CD4-positive, CD25-positive, alpha-beta regulatory T cell (primary cell): ENCODE results near the gene DIAPH2. TPM values are rescaled to one million over a fixed set of nuclear protein-coding genes. Genes with fewer than 3 reads are reported as not detected.
A peak's percentile ranks its signal among the peaks of the same experiment; 100 is the strongest.

Experiments
- ATAC-seq, 2 donors: fragments of 150-1000 bp; cut with Tn5 transposase; one replicate each; pipeline ENCODE4 v1.10.0; 2021; ENCODE audit warnings: low read depth in 2 of 2, moderate number of reproducible peaks in 2 of 2, moderate library complexity in 1 of 2
- DNase-seq, 3 donors: peaks; one replicate each; pipeline versions ENCODE4 v3.0.0 to v3.0.0-alpha.2; 2012 to 2022; ENCODE audit warnings: mixed read lengths in 1 of 3
- H3K27ac ChIP-seq: one replicate; pipeline ENCODE4 v1.7.0; 2013; ENCODE audit warnings: mild to moderate bottlenecking, low read length; ENCODE audit not compliant: insufficient read depth, poor library complexity, severe bottlenecking
- H3K27me3 ChIP-seq: one replicate; pipeline ENCODE4 v1.7.0; 2013; ENCODE audit warnings: low read length; ENCODE audit not compliant: control insufficient read depth, insufficient read depth
- H3K36me3 ChIP-seq: one replicate; pipeline ENCODE4 v1.7.0; 2013; ENCODE audit warnings: mild to moderate bottlenecking, low read length, moderate library complexity; ENCODE audit not compliant: control insufficient read depth, insufficient read depth
- H3K4me1 ChIP-seq: 2 replicates; pipeline ENCODE4 v1.7.0; 2013; ENCODE audit warnings: mild to moderate bottlenecking, low read length; ENCODE audit not compliant: insufficient read depth, control insufficient read depth, poor library complexity, severe bottlenecking
- H3K4me3 ChIP-seq: one replicate; pipeline ENCODE4 v1.7.0; 2013; ENCODE audit warnings: low read depth, mild to moderate bottlenecking, low read length, moderate library complexity
- H3K9me3 ChIP-seq, 2 experiments: 1 replicate in 1 of 2; 2 replicates in 1 of 2; pipeline ENCODE4 v1.7.0; 2013; ENCODE audit warnings: low read length in 2 of 2, mild to moderate bottlenecking in 1 of 2, moderate library complexity in 1 of 2; ENCODE audit not compliant: control insufficient read depth in 2 of 2
- H3K27ac Mint-ChIP-seq, 3 donors: one replicate each; pipeline ENCODE4 v1.8.0; 2020 to 2022; ENCODE audit warnings: mild to moderate bottlenecking in 3 of 3, mixed read lengths in 3 of 3, moderate library complexity in 2 of 3
- H3K27me3 Mint-ChIP-seq: one replicate; pipeline ENCODE4 v1.8.0; 2022; ENCODE audit warnings: mild to moderate bottlenecking, mixed read lengths
- H3K36me3 Mint-ChIP-seq: one replicate; pipeline ENCODE4 v1.8.0; 2020; ENCODE audit warnings: mixed read lengths
- H3K4me1 Mint-ChIP-seq, 4 donors: one replicate each; pipeline ENCODE4 v1.8.0; 2020 to 2022; ENCODE audit warnings: mixed read lengths in 4 of 4, mild to moderate bottlenecking in 1 of 4
- H3K4me3 Mint-ChIP-seq, 4 donors: one replicate each; pipeline ENCODE4 v1.8.0; 2020 to 2022; ENCODE audit warnings: mild to moderate bottlenecking in 4 of 4, mixed read lengths in 4 of 4, moderate library complexity in 3 of 4
- H3K9me3 Mint-ChIP-seq, 7 donors: one replicate each; pipeline ENCODE4 v1.8.0; 2020 to 2022; ENCODE audit warnings: mixed read lengths in 7 of 7, mild to moderate bottlenecking in 3 of 7, moderate library complexity in 2 of 7
- polyA plus RNA-seq, 4 donors: library from polyadenylated mRNA; unstranded; fragments of 300-500 nt; fragmentation: Illumina TruSeq; gene quantifications; one replicate each; pipeline ENCODE4 v1.2.3, GENCODE V29; 2021
- total RNA-seq: library from RNA; stranded (reverse); gene quantifications from one replicate; pipeline ENCODE4 v1.2.3, GENCODE V29; 2022

DIAPH2 gene
- total and polyA plus RNA-seq, 5 donors from 2014 or later: 6.3 to 17.0 (median 6.6) TPM

GRCh38 chrX:97311066-97311778 is 626.6 kb downstream of the DIAPH2 start:
- Histone ChIP-seq H3K27ac (no peak overlapping the region), H3K27me3 (no peaks in the 10 kb centered on the region), H3K9me3 (no peaks in the 10 kb centered on the region), H3K36me3 (no peaks in the 10 kb centered on the region), H3K4me3 (no peak overlapping the region), H3K4me1 (no peaks in the 10 kb centered on the region)
- Mint-ChIP-seq H3K4me1 (no peaks in the 10 kb centered on the region), H3K4me3 (no peak overlapping the region), H3K27me3 (no peaks in the 10 kb centered on the region), H3K36me3 (no peaks in the 10 kb centered on the region), H3K9me3 (no peaks in the 10 kb centered on the region), H3K27ac (no peak overlapping the region)
- no peak for ATAC-seq
- no peak for DNase-seq

DNA sequence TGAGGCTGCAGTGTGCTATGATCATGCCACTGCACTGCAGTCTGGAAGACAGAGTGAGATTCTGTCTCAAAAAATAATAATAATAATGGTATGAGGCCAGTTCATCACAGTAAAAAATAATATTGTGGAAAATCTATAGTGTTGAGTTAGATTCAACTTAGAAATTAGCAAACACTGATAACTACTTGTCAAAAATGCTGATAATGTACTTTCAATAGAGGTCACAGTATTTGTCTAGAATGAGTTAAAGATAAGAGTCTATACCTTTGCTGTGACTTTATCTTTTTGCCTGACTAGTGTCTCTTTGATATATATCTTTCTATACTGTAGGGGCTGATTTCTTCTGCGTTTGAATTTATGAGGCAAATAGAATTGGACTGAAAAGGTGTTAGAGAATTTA is 629.7 kb downstream of the DIAPH2 start:
- H3K4me1 Mint-ChIP-seq: no peaks in the 10 kb centered on the region
- H3K36me3 ChIP-seq: no peaks in the 10 kb centered on the region
- H3K9me3 ChIP-seq: no peaks in the 10 kb centered on the region
- no peak overlapping the region for H3K27ac Mint-ChIP-seq
- H3K4me1 ChIP-seq: no peaks in the 10 kb centered on the region
- H3K4me3 Mint-ChIP-seq: no peak overlapping the region
- H3K4me3 ChIP-seq: no peak overlapping the region
- no peaks in the 10 kb centered on the region for H3K27me3 Mint-ChIP-seq
- H3K9me3 Mint-ChIP-seq: no peaks in the 10 kb centered on the region
- H3K27me3 ChIP-seq: no peaks in the 10 kb centered on the region
- ATAC-seq: no peak
- no peak overlapping the region for H3K27ac ChIP-seq
- H3K36me3 Mint-ChIP-seq: no peaks in the 10 kb centered on the region
- no peak for DNase-seq

DNA sequence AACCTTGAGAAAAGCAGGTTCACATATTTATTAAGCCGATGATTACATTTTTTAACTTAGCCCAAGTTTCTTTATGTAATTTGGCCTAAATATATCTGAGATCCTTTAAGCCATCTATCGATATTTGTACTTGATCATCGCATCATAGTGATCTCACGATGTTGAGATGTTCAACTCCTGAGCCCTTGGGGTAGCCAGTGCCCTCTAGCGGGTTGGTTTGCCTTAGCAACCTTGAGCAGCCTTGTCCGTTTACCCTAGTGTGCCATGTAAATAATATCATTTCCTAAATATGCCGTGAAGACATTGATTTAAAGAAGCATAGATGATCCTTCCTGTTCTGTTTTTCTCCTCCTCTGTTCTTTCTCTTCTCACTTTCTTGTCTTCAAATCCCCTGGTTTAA is 631.3 kb downstream of the DIAPH2 start:
- no peaks in the 10 kb centered on the region for H3K36me3 Mint-ChIP-seq
- H3K27ac ChIP-seq: no peak overlapping the region
- H3K27ac Mint-ChIP-seq: no peak overlapping the region
- H3K4me3 Mint-ChIP-seq: no peak overlapping the region
- no peaks in the 10 kb centered on the region for H3K4me1 ChIP-seq
- no peaks in the 10 kb centered on the region for H3K4me1 Mint-ChIP-seq
- DNase-seq (no peak), ATAC-seq (no peak)
- no peaks in the 10 kb centered on the region for H3K27me3 ChIP-seq
- H3K36me3 ChIP-seq: no peaks in the 10 kb centered on the region
- no peaks in the 10 kb centered on the region for H3K27me3 Mint-ChIP-seq
- no peaks in the 10 kb centered on the region for H3K9me3 ChIP-seq
- H3K9me3 Mint-ChIP-seq: no peaks in the 10 kb centered on the region
- H3K4me3 ChIP-seq: no peak overlapping the region

DNA sequence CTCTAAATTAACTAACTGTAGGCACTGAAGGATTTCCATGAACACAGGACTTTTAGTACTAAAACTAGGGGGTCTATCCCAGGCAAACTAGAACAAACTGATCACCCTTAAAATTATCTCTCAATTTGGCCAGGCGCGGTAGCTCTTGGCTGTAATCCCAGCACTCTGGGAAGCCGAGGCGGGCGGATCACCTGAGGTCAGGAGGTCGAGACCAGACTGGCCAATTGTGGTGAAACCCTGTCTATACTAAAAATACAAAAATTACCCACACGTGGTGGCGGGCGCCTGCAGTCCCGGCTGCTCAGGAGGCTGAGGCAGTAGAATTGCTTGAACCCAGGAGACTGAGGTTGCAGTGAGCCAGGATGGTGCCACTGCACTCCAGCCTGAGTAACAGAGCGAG is 635.7 kb downstream of the DIAPH2 start:
- Mint-ChIP-seq H3K4me3 (no peak overlapping the region), H3K9me3 (no peaks in the 10 kb centered on the region), H3K27ac (no peak overlapping the region), H3K27me3 (no peaks in the 10 kb centered on the region), H3K4me1 (no peaks in the 10 kb centered on the region), H3K36me3 (no peaks in the 10 kb centered on the region)
- Histone ChIP-seq H3K36me3 (no peaks in the 10 kb centered on the region), H3K9me3 (no peaks in the 10 kb centered on the region), H3K4me1 (no peaks in the 10 kb centered on the region), H3K4me3 (no peak overlapping the region), H3K27me3 (no peaks in the 10 kb centered on the region), H3K27ac (no peak overlapping the region)
- DNase-seq (no peak), ATAC-seq (no peak)

- Histone ChIP-seq H3K4me1 (no peaks in the 10 kb centered on the region), H3K36me3 (no peaks in the 10 kb centered on the region), H3K27me3 (no peaks in the 10 kb centered on the region), H3K27ac (no peak overlapping the region), H3K4me3 (no peak overlapping the region), H3K9me3 (no peaks in the 10 kb centered on the region)
- peaks cover 0 to 5% (median 0%) of the 10 kb centered on the region in 4 donors for H3K4me1 Mint-ChIP-seq
- H3K27ac Mint-ChIP-seq: no peak overlapping the region
- no peaks in the 10 kb centered on the region for H3K27me3 Mint-ChIP-seq
- H3K9me3 Mint-ChIP-seq: no peaks in the 10 kb centered on the region
- H3K36me3 Mint-ChIP-seq: no peaks in the 10 kb centered on the region
- DNase-seq: no peak
- ATAC-seq: no peak
- H3K4me3 Mint-ChIP-seq: no peak overlapping the region
These were observed 637.8 kb downstream of the DIAPH2 start for GRCh38 chrX:97322401-97322800.

DNA sequence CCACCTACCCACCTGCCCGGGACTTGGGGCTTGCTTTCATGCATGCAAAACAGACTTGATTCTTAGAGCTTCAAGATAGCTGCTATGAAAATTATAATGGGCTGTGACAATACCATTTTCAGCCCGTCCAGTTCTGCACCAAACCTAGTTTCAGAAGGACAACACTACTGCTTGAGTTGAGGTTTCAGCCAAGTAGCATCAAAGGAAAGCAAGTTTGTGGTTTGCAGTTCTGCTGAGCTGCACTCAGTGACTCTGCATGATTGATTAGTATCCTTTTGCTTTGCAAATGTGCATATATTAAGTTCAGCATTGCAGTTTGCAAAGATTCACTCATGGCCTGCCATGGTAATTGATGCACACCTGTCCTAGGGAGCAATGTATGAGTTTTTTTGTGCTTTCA is 641.8 kb downstream of the DIAPH2 start:
- DNase-seq: peak in 1 of 3 donors; percentile 4
- no peaks in the 10 kb centered on the region for H3K9me3 Mint-ChIP-seq

DNA sequence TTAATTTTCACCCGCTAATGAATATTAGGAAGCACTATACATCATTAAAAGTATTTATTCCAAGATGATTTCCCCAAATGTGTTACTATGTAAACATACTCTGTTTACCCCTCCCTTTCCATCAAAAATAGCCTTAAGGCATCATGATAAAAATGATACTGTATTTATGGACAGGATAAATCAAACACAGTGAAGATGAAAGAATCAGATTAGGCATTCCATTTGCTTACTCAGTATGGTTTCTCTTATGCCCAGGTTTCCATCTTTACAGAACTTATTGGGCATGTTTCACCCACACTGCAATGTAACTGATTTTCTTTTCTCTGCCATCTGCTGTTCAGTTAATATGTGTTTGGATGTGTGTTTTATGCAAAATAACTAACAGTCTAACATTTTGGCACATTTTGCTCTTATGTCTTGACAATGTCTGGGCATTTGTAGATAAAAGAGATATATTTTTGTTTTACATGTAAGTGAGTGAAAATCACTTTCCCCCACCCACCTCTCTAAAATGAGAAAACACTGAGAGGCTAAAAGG is 644.3 kb downstream of the DIAPH2 start:
- no peak overlapping the region for H3K4me3 ChIP-seq
- H3K4me3 Mint-ChIP-seq: no peak overlapping the region
- peaks cover 0 to 5% (median 0%) of the 10 kb centered on the region in 4 donors for H3K4me1 Mint-ChIP-seq
- no peaks in the 10 kb centered on the region for H3K36me3 Mint-ChIP-seq
- H3K27me3 ChIP-seq: no peaks in the 10 kb centered on the region
- H3K9me3 ChIP-seq: no peaks in the 10 kb centered on the region
- no peaks in the 10 kb centered on the region for H3K36me3 ChIP-seq
- H3K4me1 ChIP-seq: no peaks in the 10 kb centered on the region
- no peaks in the 10 kb centered on the region for H3K27me3 Mint-ChIP-seq
- no peak overlapping the region for H3K27ac ChIP-seq
- DNase-seq: no peak
- no peak overlapping the region for H3K27ac Mint-ChIP-seq
- H3K9me3 Mint-ChIP-seq: no peaks in the 10 kb centered on the region
- ATAC-seq: no peak

More for the DNA sequence above, 641.8 kb downstream of the DIAPH2 start:
- H3K27me3 ChIP-seq: no peaks in the 10 kb centered on the region
- Mint-ChIP-seq H3K4me1 (peaks cover 0 to 5% (median 0%) of the 10 kb centered on the region in 4 donors), H3K36me3 (no peaks in the 10 kb centered on the region), H3K27ac (no peak overlapping the region), H3K27me3 (no peaks in the 10 kb centered on the region), H3K4me3 (peak overlapping the region in 1 of 4 donors; percentile 47)
- H3K9me3 ChIP-seq: no peaks in the 10 kb centered on the region
- no peak overlapping the region for H3K27ac ChIP-seq
- H3K4me1 ChIP-seq: no peaks in the 10 kb centered on the region
- H3K36me3 ChIP-seq: no peaks in the 10 kb centered on the region
- ATAC-seq: no peak
- no peak overlapping the region for H3K4me3 ChIP-seq

DNA sequence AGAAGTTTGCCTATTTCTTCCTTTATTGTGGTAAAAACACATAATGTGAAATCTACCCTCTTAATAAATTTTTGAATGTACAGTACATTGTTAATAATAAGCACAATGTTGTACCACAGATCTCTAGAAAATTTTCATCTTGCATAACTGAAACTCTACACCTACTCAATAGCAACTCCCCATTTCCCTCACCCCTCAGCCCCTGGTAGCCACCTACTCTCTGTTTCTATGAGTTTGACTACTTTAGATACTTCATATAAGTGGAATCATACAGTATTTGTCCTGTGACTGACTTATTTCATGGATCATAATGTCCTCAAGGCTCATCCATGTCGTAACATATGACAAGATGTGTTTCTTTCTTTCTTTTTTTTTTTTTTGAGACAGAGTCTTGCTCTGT is 645.5 kb downstream of the DIAPH2 start:
- Histone ChIP-seq H3K27me3 (no peaks in the 10 kb centered on the region), H3K4me1 (no peaks in the 10 kb centered on the region), H3K36me3 (no peaks in the 10 kb centered on the region), H3K27ac (no peak overlapping the region), H3K4me3 (no peak overlapping the region), H3K9me3 (no peaks in the 10 kb centered on the region)
- H3K4me3 Mint-ChIP-seq: no peak overlapping the region
- no peak for ATAC-seq
- no peaks in the 10 kb centered on the region for H3K27me3 Mint-ChIP-seq
- no peak for DNase-seq
- H3K27ac Mint-ChIP-seq: no peak overlapping the region
- no peaks in the 10 kb centered on the region for H3K9me3 Mint-ChIP-seq
- H3K4me1 Mint-ChIP-seq: peaks cover 0 to 5% (median 0%) of the 10 kb centered on the region in 4 donors
- no peaks in the 10 kb centered on the region for H3K36me3 Mint-ChIP-seq
